CD4-positive, alpha-beta T cell (primary cell): Measurements from ENCODE around the gene ZFP30. TPM values are rescaled to one million over a fixed set of nuclear protein-coding genes. Genes with fewer than 3 reads are reported as not detected.
A peak's percentile ranks its signal among the peaks of the same experiment; 100 is the strongest.

Source experiments
- ATAC-seq: fragments of 200-7000 bp; cut with Tn5 transposase; one replicate; pipeline ENCODE4 v1.10.0; 2022; ENCODE audit warnings: mild to moderate bottlenecking; ENCODE audit not compliant: poor library complexity
- CTCF ChIA-PET: fragments of 350-600 bp; sonication (Branson Sonifier 250); formaldehyde crosslinking; loops from one replicate; lab custom pipeline; 2021; ENCODE audit warnings: antibody characterized with exemption, inconsistent platforms; lab: Charles Lee
- POLR2A ChIA-PET: fragments of 350-600 bp; sonication (Branson Sonifier 250); formaldehyde crosslinking; loops from one replicate; lab custom pipeline; 2021; ENCODE audit warnings: antibody characterized with exemption, inconsistent platforms; lab: Charles Lee
- DNase-seq, 14 experiments: peaks; one replicate each; pipeline ENCODE4 v3.0.0-alpha.2; 2013 to 2020; ENCODE audit warnings: mixed read lengths in 2 of 14
- H3K27ac ChIP-seq, 2 donors: one replicate each; pipeline versions ENCODE4 v1.5.1 to v1.7.0; 2013; ENCODE audit warnings: low read length in 2 of 2, low read depth in 1 of 2, mild to moderate bottlenecking in 1 of 2
- H3K27me3 ChIP-seq, 2 experiments: 1 replicate in 1 of 2; 2 replicates in 1 of 2; pipeline versions ENCODE4 v1.6.1 to v1.7.0; 2013; ENCODE audit warnings: low read length in 2 of 2, control low read depth in 1 of 2, mild to moderate bottlenecking in 1 of 2, moderate library complexity in 1 of 2; ENCODE audit not compliant: insufficient read depth in 2 of 2, control insufficient read depth in 1 of 2
- H3K36me3 ChIP-seq: one replicate; pipeline ENCODE4 v1.6.1; 2013; ENCODE audit warnings: low read length, control low read depth; ENCODE audit not compliant: insufficient read depth
- H3K4me1 ChIP-seq: one replicate; pipeline ENCODE4 v1.6.1; 2013; ENCODE audit warnings: low read length, control low read depth; ENCODE audit not compliant: insufficient read depth
- H3K4me3 ChIP-seq: one replicate; pipeline ENCODE4 v1.5.1; 2013; ENCODE audit warnings: mild to moderate bottlenecking, low read length, moderate library complexity
- H3K9me3 ChIP-seq, 2 experiments: 1 replicate in 1 of 2; 2 replicates in 1 of 2; pipeline versions ENCODE4 v1.6.1 to v1.7.0; 2013; ENCODE audit warnings: low read length in 2 of 2, mild to moderate bottlenecking in 2 of 2, control low read depth in 1 of 2, moderate library complexity in 1 of 2; ENCODE audit not compliant: control insufficient read depth in 1 of 2, insufficient read depth in 1 of 2
- H3K27ac Mint-ChIP-seq: one replicate; pipeline ENCODE4 v1.8.0; 2020; ENCODE audit warnings: mixed read lengths
- H3K27me3 Mint-ChIP-seq: one replicate; pipeline ENCODE4 v1.8.0; 2021; ENCODE audit warnings: mixed read lengths
- H3K36me3 Mint-ChIP-seq: one replicate; pipeline ENCODE4 v1.8.0; 2021; ENCODE audit warnings: low read depth, mixed read lengths
- H3K4me1 Mint-ChIP-seq: one replicate; pipeline ENCODE4 v1.8.0; 2021; ENCODE audit warnings: low read depth, mixed read lengths
- H3K4me3 Mint-ChIP-seq: one replicate; pipeline ENCODE4 v1.8.0; 2020; ENCODE audit warnings: mild to moderate bottlenecking, mixed read lengths
- H3K9me3 Mint-ChIP-seq: one replicate; pipeline ENCODE4 v1.8.0; 2020; ENCODE audit warnings: mixed read lengths
- CTCF ChIP-seq: fragments of 200-600 bp; IDR thresholded peaks from one replicate; pipeline ENCODE4 v1.8.0; 2022; ENCODE audit warnings: antibody characterized with exemption, mild to moderate bottlenecking
- intact Hi-C, 2 experiments: fragments of 100-400 bp; cut with DNase I in 1 of 2; cut with micrococcal nuclease in 1 of 2; formaldehyde crosslinking; loops; one replicate each; pipeline versions ENCODE4 v1.15.1 to v1.9.0; 2023 to 2025; cut with DNase I, micrococcal nuclease
- total RNA-seq, 174 experiments: library from RNA in 2 of 174; stranded (reverse) in 2 of 174; gene quantifications; one replicate each; pipeline ENCODE4 v1.2.3 and lab custom pipeline; 2021 to 2026

The ZFP30 gene
- total RNA-seq, 2 experiments from 2014 or later: 3.6 to 3.7 TPM

- H3K9me3 Mint-ChIP-seq: peaks cover 13% of the 10 kb centered on the region
- ChIA-PET CTCF (no interaction called here), POLR2A (no interaction called here)
- no peak for TF ChIP-seq CTCF
- H3K27me3 Mint-ChIP-seq: no peaks in the 10 kb centered on the region
- Histone ChIP-seq H3K9me3 (peaks cover 28 to 90% of the 10 kb centered on the region in 2 experiments), H3K27me3 (no peaks in the 10 kb centered on the region), H3K4me1 (no peaks in the 10 kb centered on the region), H3K36me3 (peaks cover 24% of the 10 kb centered on the region), H3K27ac (no peak overlapping the region), H3K4me3 (no peak overlapping the region)
- no peak overlapping the region for H3K4me3 Mint-ChIP-seq
- no peaks in the 10 kb centered on the region for H3K4me1 Mint-ChIP-seq
- no peak overlapping the region for H3K27ac Mint-ChIP-seq
- no peak for ATAC-seq
- peaks cover 66% of the 10 kb centered on the region for H3K36me3 Mint-ChIP-seq
- intact Hi-C loops: no loop called here
- DNase-seq: no peak
These were observed 19.9 kb downstream of the ZFP30 start for GRCh38 chr19:37635076-37636056.

- no peaks in the 10 kb centered on the region for H3K27me3 ChIP-seq
- ChIA-PET POLR2A (interaction anchor here (0.6 to 3.5 kb wide), 34 partner anchors 10 to 1480 kb away, joined by 3 to 75 read pairs (median 6); partner anchors contain the start of genes POLR2I, SIPA1L3, ZFP30 and ZNF146), CTCF (interaction anchor here (0.8 to 1.4 kb wide), 3 partner anchors 8 to 97 kb away, joined by 3 to 5 read pairs (median 3); no protein-coding TSS in a partner anchor)
- Mint-ChIP-seq H3K4me3 (peak overlapping the region; percentile 97), H3K27me3 (no peaks in the 10 kb centered on the region), H3K9me3 (peaks cover 7% of the 10 kb centered on the region), H3K36me3 (peaks cover 81% of the 10 kb centered on the region), H3K27ac (peak overlapping the region; percentile 98), H3K4me1 (peaks cover 39% of the 10 kb centered on the region)
- H3K36me3 ChIP-seq: peaks cover 25% of the 10 kb centered on the region
- H3K4me1 ChIP-seq: peaks cover 15% of the 10 kb centered on the region
- DNase-seq (peak; percentile 32 to 85 (median 58)), ATAC-seq (peak; percentile 45)
- H3K4me3 ChIP-seq: peak overlapping the region; percentile 93
- peak overlapping the region; percentile 94 to 97 for H3K27ac ChIP-seq
- intact Hi-C loops: loop anchor here (1.0 to 10.0 kb wide), 12 partner anchors 60 to 520 kb away; partner anchors contain the start of genes ZNF527 (in 2 of the 2), ZNF569 (in 2 of the 2), ZNF793 (in 2 of the 2) and ZFP30 (in 1 of the 2)
- H3K9me3 ChIP-seq: peaks cover 3 to 15% of the 10 kb centered on the region in 2 experiments
- no peak for TF ChIP-seq CTCF
These were observed 60.3 kb downstream of the ZFP30 start for GRCh38 chr19:37594982-37595382.

DNA sequence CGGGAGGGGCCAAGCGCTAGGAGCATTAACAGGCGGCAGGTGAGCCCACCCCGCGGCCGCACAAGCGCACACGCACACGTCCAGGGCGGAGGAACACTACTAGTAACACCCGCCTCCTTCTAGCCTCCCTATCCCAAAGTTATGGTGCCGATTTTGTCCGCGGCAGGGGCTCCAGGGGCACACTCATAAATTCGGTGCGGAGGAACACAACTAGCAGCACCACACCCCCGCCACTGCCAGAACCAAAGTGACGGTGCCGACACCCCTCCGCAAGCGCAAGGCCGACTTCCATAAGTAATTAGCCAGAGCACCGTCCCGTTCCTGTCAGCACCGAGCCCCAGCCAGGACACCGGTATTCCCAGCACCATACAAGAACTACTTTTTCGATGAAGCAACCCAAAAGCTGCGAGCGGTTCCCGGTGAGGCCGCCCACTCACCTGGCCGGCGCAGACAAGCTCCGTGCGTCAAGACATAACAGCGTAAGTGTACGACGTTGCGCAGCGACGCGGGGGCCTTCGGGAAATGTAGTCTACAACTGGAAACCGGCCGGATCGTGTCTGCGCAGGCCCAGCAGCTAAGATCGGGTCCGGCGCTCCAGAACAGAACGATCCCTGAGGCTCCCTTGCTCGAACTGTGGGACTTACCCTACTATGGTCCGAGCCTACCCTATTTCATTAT, 60.8 kb downstream of the ZFP30 start, which contains the start of the genes ZNF540 and ZNF571:
Gene ZNF540, plus strand, starts transcription at position 573 of the 678 bp plus-strand sequence. CDS start 3,572 bp downstream, outside the sequence.
Gene ZNF571, minus strand, starts transcription at position 489 of the 678 bp plus-strand sequence. CDS start 8,116 bp downstream, outside the sequence.
- Mint-ChIP-seq H3K27ac (peak within 1 kb of the TSS; percentile 98), H3K4me1 (peaks cover 39% of the 10 kb centered on the region), H3K27me3 (no peaks in the 10 kb centered on the region), H3K9me3 (peaks cover 7% of the 10 kb centered on the region), H3K36me3 (peaks cover 81% of the 10 kb centered on the region), H3K4me3 (peak within 1 kb of the TSS; percentile 97)
- CTCF ChIA-PET: interaction anchor here (0.7 to 1.4 kb wide), 4 partner anchors 9 to 98 kb away, joined by 3 to 5 read pairs (median 3); no protein-coding TSS in a partner anchor
- Histone ChIP-seq H3K9me3 (peaks cover 5 to 20% of the 10 kb centered on the region in 2 experiments), H3K27me3 (no peaks in the 10 kb centered on the region), H3K27ac (peak within 1 kb of the TSS; percentile 94 to 97), H3K4me3 (peak within 1 kb of the TSS; percentile 93), H3K4me1 (peaks cover 15% of the 10 kb centered on the region), H3K36me3 (peaks cover 19% of the 10 kb centered on the region)
- ATAC-seq (peak; percentile 95), DNase-seq (peak; percentile 86 to 96 (median 91))
- intact Hi-C loops: loop anchor here (1.0 to 10.0 kb wide), 11 partner anchors 60 to 520 kb away; partner anchors contain the start of genes ZNF527 (in 2 of the 2), ZNF569 (in 2 of the 2), ZNF793 (in 2 of the 2) and ZFP30 (in 1 of the 2)
- POLR2A ChIA-PET: interaction anchor here (0.6 to 3.5 kb wide), 37 partner anchors 10 to 1480 kb away, joined by 3 to 75 read pairs (median 6); partner anchors contain the start of genes POLR2I, SIPA1L3, ZFP30 and ZNF146
- no peak for TF ChIP-seq CTCF
